H9 (cell line): ENCODE results near the gene HPDL. TPM values are rescaled to one million over a fixed set of nuclear protein-coding genes. Genes with fewer than 3 reads are reported as not detected.

Source experiments
- DNase-seq: peaks from one replicate; pipeline ENCODE4 v3.0.0-alpha.2; 2017
- H2AFZ ChIP-seq: one replicate; pipeline ENCODE4 v1.6.1; 2013; ENCODE audit warnings: mild to moderate bottlenecking, low read length, control low read depth, moderate library complexity
- H2AK5ac ChIP-seq: 2 replicates; pipeline ENCODE4 v1.6.1; 2013; ENCODE audit warnings: low read length, control low read depth, mixed read lengths; ENCODE audit not compliant: insufficient read length
- H2BK120ac ChIP-seq: one replicate; pipeline ENCODE4 v1.6.1; 2013; ENCODE audit warnings: low read depth, mild to moderate bottlenecking, low read length, control low read depth, inconsistent platforms; ENCODE audit not compliant: poor library complexity, severe bottlenecking
- H2BK12ac ChIP-seq: 2 replicates; pipeline ENCODE4 v1.6.1; 2013; ENCODE audit warnings: low read length, control low read depth, mixed read lengths, low read depth; ENCODE audit not compliant: insufficient read length
- H2BK15ac ChIP-seq: 2 replicates; pipeline ENCODE4 v1.6.1; 2013; ENCODE audit warnings: low read depth, low read length, control low read depth
- H2BK20ac ChIP-seq: one replicate; pipeline ENCODE4 v1.6.1; 2013; ENCODE audit warnings: low read depth, mild to moderate bottlenecking, low read length, control low read depth, inconsistent platforms; ENCODE audit not compliant: poor library complexity, severe bottlenecking
- H2BK5ac ChIP-seq: 2 replicates; pipeline ENCODE4 v1.6.1; 2013; ENCODE audit warnings: low read length, control low read depth, mixed read lengths; ENCODE audit not compliant: insufficient read length
- H3K14ac ChIP-seq: 2 replicates; pipeline ENCODE4 v1.6.1; 2013; ENCODE audit warnings: low read length, control low read depth; ENCODE audit not compliant: insufficient read depth
- H3K18ac ChIP-seq: 2 replicates; pipeline ENCODE4 v1.6.1; 2013; ENCODE audit warnings: low read depth, mild to moderate bottlenecking, mixed read lengths, low read length, control low read depth; ENCODE audit not compliant: insufficient read length
- H3K23ac ChIP-seq: 2 replicates; pipeline ENCODE4 v1.6.1; 2013; ENCODE audit warnings: low read length, control low read depth, mixed read lengths, low read depth; ENCODE audit not compliant: insufficient read length
- H3K23me2 ChIP-seq: 2 replicates; pipeline ENCODE4 v1.6.1; 2013; ENCODE audit warnings: low read depth, mild to moderate bottlenecking, mixed read lengths, low read length, control low read depth; ENCODE audit not compliant: insufficient read length, poor library complexity, severe bottlenecking
- H3K27ac ChIP-seq: 2 replicates; pipeline ENCODE4 v1.5.1; 2013; ENCODE audit warnings: low read length, control low read depth, mixed read lengths, low read depth; ENCODE audit not compliant: insufficient read length
- H3K27me3 ChIP-seq: 2 replicates; pipeline ENCODE4 v1.6.1; 2013; ENCODE audit warnings: low read length, control low read depth, inconsistent platforms; ENCODE audit not compliant: insufficient read depth
- H3K4ac ChIP-seq: 2 replicates; pipeline ENCODE4 v1.6.1; 2013; ENCODE audit warnings: low read depth, mild to moderate bottlenecking, control low read depth, inconsistent platforms, low read length, moderate library complexity
- H3K4me1 ChIP-seq: 2 replicates; pipeline ENCODE4 v1.6.1; 2013; ENCODE audit warnings: low read length, control low read depth, inconsistent platforms; ENCODE audit not compliant: insufficient read depth
- H3K4me2 ChIP-seq: 2 replicates; pipeline ENCODE4 v1.6.1; 2013; ENCODE audit warnings: low read length, control low read depth, mixed read lengths; ENCODE audit not compliant: insufficient read length, insufficient read depth
- H3K56ac ChIP-seq: 2 replicates; pipeline ENCODE4 v1.6.1; 2013; ENCODE audit warnings: low read depth, mild to moderate bottlenecking, mixed read lengths, low read length, control low read depth; ENCODE audit not compliant: insufficient read length
- H3K79me1 ChIP-seq: 2 replicates; pipeline ENCODE4 v1.6.1; 2013; ENCODE audit warnings: low read depth, mild to moderate bottlenecking, moderate library complexity, low read length, control low read depth, inconsistent platforms; ENCODE audit not compliant: insufficient read depth, poor library complexity, severe bottlenecking
- H3K79me2 ChIP-seq: 2 replicates; pipeline ENCODE4 v1.6.1; 2013; ENCODE audit warnings: low read length, control low read depth, inconsistent platforms; ENCODE audit not compliant: insufficient read depth
- H3K9ac ChIP-seq: 2 replicates; pipeline ENCODE4 v1.6.1; 2013; ENCODE audit warnings: low read length, control low read depth, mixed read lengths; ENCODE audit not compliant: insufficient read length; ENCODE audit errors: extremely low read depth
- H3K9me3 ChIP-seq: one replicate; pipeline ENCODE4 v1.6.1; 2013; ENCODE audit warnings: low read depth, low read length, inconsistent platforms; ENCODE audit not compliant: control insufficient read depth
- H3T11ph ChIP-seq: one replicate; pipeline ENCODE4 v1.6.1; 2013; ENCODE audit warnings: mild to moderate bottlenecking, low read length, control low read depth, inconsistent platforms
- H4K20me1 ChIP-seq: one replicate; pipeline ENCODE4 v1.6.1; 2013; ENCODE audit not compliant: control insufficient read depth, insufficient read length, insufficient read depth
- H4K5ac ChIP-seq: 2 replicates; pipeline ENCODE4 v1.6.1; 2013; ENCODE audit warnings: low read depth, mild to moderate bottlenecking, mixed read lengths, low read length, control low read depth; ENCODE audit not compliant: insufficient read length
- H4K8ac ChIP-seq: replicated peaks from 2 replicates; pipeline ENCODE4 v1.6.1; 2013; ENCODE audit warnings: low read length, control low read depth, mixed read lengths, low read depth; ENCODE audit not compliant: insufficient read length
- H4K91ac ChIP-seq: 2 replicates; pipeline ENCODE4 v1.6.1; 2013; ENCODE audit warnings: low read depth, mild to moderate bottlenecking, moderate library complexity, mixed read lengths, low read length, control low read depth; ENCODE audit not compliant: insufficient read length
- H3K27ac Mint-ChIP-seq, 3 experiments: 2 replicates in 2 of 3; 3 replicates in 1 of 3; pipeline ENCODE4 v1.8.0; 2020 to 2021; ENCODE audit warnings: mixed read lengths in 3 of 3, mild to moderate bottlenecking in 1 of 3, moderate library complexity in 1 of 3
- H3K27me3 Mint-ChIP-seq: 2 replicates; pipeline ENCODE4 v1.8.0; 2021; ENCODE audit warnings: low read depth, mild to moderate bottlenecking, moderate library complexity, mixed read lengths
- H3K36me3 Mint-ChIP-seq, 3 experiments: 2 replicates in 2 of 3; 3 replicates in 1 of 3; pipeline ENCODE4 v1.8.0; 2020 to 2021; ENCODE audit warnings: low read depth in 3 of 3, mixed read lengths in 3 of 3; ENCODE audit not compliant: insufficient read depth in 1 of 3
- H3K4me1 Mint-ChIP-seq, 2 experiments: 2 replicates each; pipeline ENCODE4 v1.8.0; 2020; ENCODE audit warnings: mixed read lengths in 2 of 2
- H3K4me3 Mint-ChIP-seq, 2 experiments: 2 replicates in 1 of 2; 3 replicates in 1 of 2; pipeline ENCODE4 v1.8.0; 2020 to 2021; ENCODE audit warnings: mild to moderate bottlenecking in 2 of 2, mixed read lengths in 2 of 2, moderate library complexity in 1 of 2
- H3K9me3 Mint-ChIP-seq, 2 experiments: 2 replicates in 1 of 2; 3 replicates in 1 of 2; pipeline ENCODE4 v1.8.0; 2020; ENCODE audit warnings: mild to moderate bottlenecking in 2 of 2, mixed read lengths in 2 of 2, moderate library complexity in 1 of 2
- CTCF ChIP-seq: fragments of 200-600 bp; sonication (generic); conservative IDR thresholded peaks from 3 replicates; pipeline ENCODE4 v1.8.0; 2021; ENCODE audit warnings: antibody characterized with exemption, mild to moderate bottlenecking
- WGBS: extraction: QIAGEN DNeasy Blood & Tissue Kit; methylation state at CpG from one replicate; pipeline ENCODE4 v1.1.7; 2013; ENCODE audit warnings: missing lambda C conversion rate, low lambda C conversion rate, mixed read lengths; ENCODE audit not compliant: insufficient read length; ENCODE audit errors: extremely low coverage; 5-methylcytosine and 5-hydroxymethylcytosine counted together
- total RNA-seq: library from RNA; stranded (reverse); gene quantifications from 2 replicates; pipeline ENCODE4 v1.2.1, GENCODE V29; 2021

HPDL gene
- total RNA-seq, 1 experiment from 2014 or later: 10.6 TPM

GRCh38 chr1:45351508-45351907 lies 24.8 kb downstream of the HPDL start:
- H3K9ac ChIP-seq: no peak overlapping the region
- H3K79me2 ChIP-seq: no peaks in the 10 kb centered on the region
- no CpG with 5 or more reads among the region's 5 CpGs for WGBS
- no peaks in the 10 kb centered on the region for H3K9me3 Mint-ChIP-seq
- H3K4me1 ChIP-seq: no peaks in the 10 kb centered on the region
- H4K8ac ChIP-seq: no peak overlapping the region
- H3K56ac ChIP-seq: no peak overlapping the region
- H3K4me3 Mint-ChIP-seq: no peak overlapping the region
- H2BK20ac ChIP-seq: no peak overlapping the region
- H3K27ac ChIP-seq: no peak overlapping the region
- no peaks in the 10 kb centered on the region for H3K27me3 Mint-ChIP-seq
- H3K27me3 ChIP-seq: no peaks in the 10 kb centered on the region
- H3K4ac ChIP-seq: no peak overlapping the region
- no peak overlapping the region for H4K5ac ChIP-seq
- H3K4me2 ChIP-seq: no peak overlapping the region
- H3K23ac ChIP-seq: no peak overlapping the region
- H2BK12ac ChIP-seq: no peak overlapping the region
- no peaks in the 10 kb centered on the region for H4K20me1 ChIP-seq
- no peak overlapping the region for H4K91ac ChIP-seq
- H3T11ph ChIP-seq: no peak overlapping the region
- no peak overlapping the region for H2AK5ac ChIP-seq
- no peak overlapping the region for H3K27ac Mint-ChIP-seq
- peaks cover 0 to 6% (median 0%) of the 10 kb centered on the region in 3 experiments; a peak in 2 of 7 replicates for H3K36me3 Mint-ChIP-seq
- H3K4me1 Mint-ChIP-seq: peaks cover 4 to 6% of the 10 kb centered on the region in 2 experiments; a peak in 3 of 4 replicates
- H2AFZ ChIP-seq: no peak overlapping the region
- no peak overlapping the region for H3K14ac ChIP-seq
- no peak for TF ChIP-seq CTCF
- no peak overlapping the region for H3K18ac ChIP-seq
- H2BK15ac ChIP-seq: no peak overlapping the region
- H3K9me3 ChIP-seq: no peaks in the 10 kb centered on the region
- no peak overlapping the region for H2BK5ac ChIP-seq
- H3K79me1 ChIP-seq: no peaks in the 10 kb centered on the region
- H2BK120ac ChIP-seq: no peak overlapping the region
- H3K23me2 ChIP-seq: no peaks in the 10 kb centered on the region
- no peak for DNase-seq
